Activated naive CD4-positive, alpha-beta T cell treated with anti-CD3 and anti-CD28 coated beads, Interleukin-2, amount 10 ng/mL, durations not matched to agents 7 days and 5 days (primary cell): ENCODE measurements around the gene GTF2H4.
A peak's percentile ranks its signal among the peaks of the same experiment; 100 is the strongest.
"Not testable (repeated sequence)": the region's sequence is repeated elsewhere in the genome, so short reads cannot be mapped to it uniquely, and the experiment has no call there.

ENCODE experiments used
- CTCF ChIA-PET: fragments of 350-600 bp; sonication (Branson Sonifier 250); formaldehyde crosslinking; loops from one replicate; lab custom pipeline; 2021; ENCODE audit warnings: antibody characterized with exemption; lab: Charles Lee
- DNase-seq: peaks from one replicate; pipeline ENCODE4 v3.0.0-alpha.2; 2020
- H3K27ac Mint-ChIP-seq: one replicate; pipeline ENCODE4 v1.8.0; 2021; ENCODE audit warnings: mild to moderate bottlenecking, moderate library complexity, mixed read lengths
- H3K27me3 Mint-ChIP-seq: one replicate; pipeline ENCODE4 v1.8.0; 2021; ENCODE audit warnings: mild to moderate bottlenecking, mixed read lengths
- H3K36me3 Mint-ChIP-seq: one replicate; pipeline ENCODE4 v1.8.0; 2021; ENCODE audit warnings: mixed read lengths
- H3K4me1 Mint-ChIP-seq: one replicate; pipeline ENCODE4 v1.8.0; 2021; ENCODE audit warnings: mixed read lengths
- H3K4me3 Mint-ChIP-seq: one replicate; pipeline ENCODE4 v1.8.0; 2021; ENCODE audit warnings: mild to moderate bottlenecking, moderate library complexity, mixed read lengths
- H3K9me3 Mint-ChIP-seq: one replicate; pipeline ENCODE4 v1.8.0; 2021; ENCODE audit warnings: mixed read lengths

Gene GTF2H4

DNA sequence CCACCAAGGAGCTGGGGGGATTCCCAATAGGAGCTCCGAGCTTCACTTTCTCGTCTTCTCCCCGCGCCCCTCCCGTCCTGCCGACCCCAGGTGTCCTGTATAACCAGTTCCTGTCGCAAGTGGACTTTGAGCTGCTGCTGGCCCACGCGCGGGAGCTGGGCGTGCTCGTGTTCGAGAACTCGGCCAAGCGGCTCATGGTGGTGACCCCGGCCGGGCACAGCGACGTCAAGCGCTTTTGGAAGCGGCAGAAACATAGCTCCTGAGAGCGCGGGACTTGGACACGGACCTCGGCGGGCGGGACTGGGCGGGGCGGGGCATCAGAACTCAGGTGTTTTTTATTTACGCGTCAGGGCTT is 5.7 kb downstream of the GTF2H4 start:
- Mint-ChIP-seq H3K27me3 (no peaks in the 10 kb centered on the region), H3K4me1 (peaks cover 33% of the 10 kb centered on the region), H3K9me3 (no peaks in the 10 kb centered on the region), H3K27ac (peak overlapping the region; percentile 51), H3K36me3 (peaks cover 26% of the 10 kb centered on the region), H3K4me3 (peak overlapping the region; percentile 88)
- DNase-seq, result no peak
- CTCF ChIA-PET, result interaction anchor here (0.7 to 11.3 kb wide), 12 partner anchors 29 to 430 kb away, joined by 3 to 202 read pairs (median 4); partner anchors contain the start of gene DDR1

- Mint-ChIP-seq H3K4me3 (peak within 1 kb of the TSS; percentile 88), H3K4me1 (peaks cover 27% of the 10 kb centered on the region), H3K36me3 (peaks cover 26% of the 10 kb centered on the region), H3K27me3 (no peaks in the 10 kb centered on the region), H3K9me3 (no peaks in the 10 kb centered on the region), H3K27ac (peak within 1 kb of the TSS; percentile 90)
- DNase-seq, result peak; percentile 89
- CTCF ChIA-PET, result interaction anchor here (0.7 to 11.3 kb wide), 23 partner anchors 8 to 431 kb away, joined by 3 to 202 read pairs (median 4); partner anchors contain the start of genes DDR1 and MUCL3
These were observed 6.3 kb downstream of the GTF2H4 start, which contains the start of gene VARS2 for GRCh38 chr6:30914076-30914853. TSS of gene VARS2 (plus strand) at chr6:30914238. CDS start at chr6:30914837, 599 bp downstream.

DNA sequence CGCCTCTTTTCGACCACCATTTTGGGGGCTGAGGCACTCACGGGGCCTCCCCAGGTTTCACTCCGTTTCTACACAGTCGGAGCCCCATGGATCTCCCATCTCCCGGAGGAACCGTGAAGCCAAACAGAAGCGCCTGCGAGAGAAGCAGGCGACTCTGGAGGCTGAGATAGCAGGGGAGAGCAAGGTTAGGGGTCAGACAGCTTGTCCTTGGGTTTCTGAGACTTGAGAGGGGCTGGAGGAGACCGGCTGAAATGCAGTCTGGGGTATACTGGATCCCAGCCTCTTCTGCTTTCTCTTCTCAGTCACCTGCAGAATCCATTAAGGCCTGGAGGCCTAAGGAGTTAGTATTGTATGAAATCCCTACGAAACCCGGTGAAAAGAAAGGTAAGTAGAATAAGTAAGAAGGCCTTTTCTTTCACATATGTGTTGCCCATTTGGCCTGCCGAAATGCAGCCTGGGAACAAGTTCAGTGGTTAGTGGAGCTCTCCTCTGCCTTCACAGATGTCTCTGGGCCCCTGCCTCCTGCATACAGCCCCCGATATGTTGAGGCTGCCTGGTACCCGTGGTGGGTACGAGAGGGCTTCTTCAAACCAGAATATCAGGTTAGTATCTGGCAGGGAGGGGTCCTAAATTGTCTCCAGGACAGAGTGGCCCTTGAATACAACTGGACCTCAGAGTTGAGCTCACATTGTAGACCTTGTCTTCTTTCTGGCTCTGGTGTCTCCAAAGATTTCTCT is 7.0 kb downstream of the GTF2H4 start:
- Mint-ChIP-seq H3K36me3 (peaks cover 29% of the 10 kb centered on the region), H3K27ac (peak overlapping the region; percentile 90), H3K27me3 (no peaks in the 10 kb centered on the region), H3K4me3 (peak overlapping the region; percentile 88), H3K4me1 (peaks cover 26% of the 10 kb centered on the region), H3K9me3 (no peaks in the 10 kb centered on the region)
- peak; percentile 30 for DNase-seq
- CTCF ChIA-PET, result interaction anchor here (0.8 to 11.3 kb wide), 21 partner anchors 9 to 213 kb away, joined by 3 to 202 read pairs (median 4); partner anchors contain the start of gene MUCL3

DNA sequence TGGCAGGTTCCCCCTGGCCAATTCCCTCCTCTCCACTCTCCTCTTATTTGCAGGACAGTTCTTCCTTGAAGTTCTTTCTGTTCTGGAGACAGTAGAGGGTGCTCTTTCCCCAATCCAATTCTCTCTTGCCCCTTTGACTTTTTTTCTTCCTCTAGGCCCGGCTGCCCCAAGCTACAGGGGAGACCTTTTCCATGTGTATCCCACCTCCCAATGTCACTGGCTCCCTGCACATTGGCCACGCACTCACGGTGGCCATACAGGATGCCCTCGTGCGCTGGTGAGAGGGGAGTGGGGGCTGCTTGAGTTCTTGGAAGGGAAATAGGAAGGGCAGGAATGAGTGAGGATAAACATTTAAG is 7.6 kb downstream of the GTF2H4 start:
- H3K9me3 Mint-ChIP-seq, result no peaks in the 10 kb centered on the region
- H3K4me3 Mint-ChIP-seq, result peak overlapping the region; percentile 88
- H3K27ac Mint-ChIP-seq, result peak overlapping the region; percentile 82
- no peak for DNase-seq
- no peaks in the 10 kb centered on the region for H3K27me3 Mint-ChIP-seq
- H3K4me1 Mint-ChIP-seq, result peaks cover 26% of the 10 kb centered on the region
- CTCF ChIA-PET, result interaction anchor here (0.6 to 11.3 kb wide), 21 partner anchors 8 to 212 kb away, joined by 3 to 202 read pairs (median 4); partner anchors contain the start of gene MUCL3
- peaks cover 31% of the 10 kb centered on the region for H3K36me3 Mint-ChIP-seq

GRCh38 chr6:30917041-30917440 is 9.0 kb downstream of the GTF2H4 start:
- Mint-ChIP-seq H3K27ac (no peak overlapping the region), H3K9me3 (no peaks in the 10 kb centered on the region), H3K27me3 (no peaks in the 10 kb centered on the region), H3K4me1 (peaks cover 26% of the 10 kb centered on the region), H3K36me3 (peaks cover 26% of the 10 kb centered on the region), H3K4me3 (no peak overlapping the region)
- no peak for DNase-seq
- CTCF ChIA-PET, result interaction anchor here (0.7 to 11.3 kb wide), 4 partner anchors 60 to 166 kb away, joined by 3 to 202 read pairs (median 5); no protein-coding TSS in a partner anchor

DNA sequence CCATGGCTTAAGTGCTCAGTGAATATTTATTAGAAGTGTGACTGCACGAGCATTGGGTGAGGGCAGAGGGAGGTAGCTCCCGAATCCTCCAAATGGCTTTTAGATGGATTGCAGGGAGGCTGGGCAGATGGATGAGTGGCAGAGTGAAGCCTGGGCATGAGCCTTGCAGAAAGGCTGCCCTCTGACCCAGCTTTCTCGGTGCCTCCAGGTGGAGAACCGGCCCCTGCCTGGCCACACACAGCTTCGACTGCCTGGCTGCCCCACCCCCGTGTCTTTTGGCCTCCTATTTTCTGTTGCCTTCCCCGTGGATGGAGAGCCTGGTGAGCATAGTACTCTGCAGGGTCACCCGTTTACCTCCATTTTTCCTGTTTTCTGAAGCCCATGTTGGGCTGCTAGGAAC is 9.5 kb downstream of the GTF2H4 start:
- Mint-ChIP-seq H3K4me1 (peaks cover 26% of the 10 kb centered on the region), H3K36me3 (peaks cover 26% of the 10 kb centered on the region), H3K4me3 (no peak overlapping the region), H3K27ac (no peak overlapping the region), H3K9me3 (no peaks in the 10 kb centered on the region), H3K27me3 (no peaks in the 10 kb centered on the region)
- CTCF ChIA-PET, result interaction anchor here (0.8 to 11.3 kb wide), 3 partner anchors 60 to 165 kb away, joined by 3 to 202 read pairs (median 7); no protein-coding TSS in a partner anchor
- DNase-seq, result no peak

GRCh38 chr6:30918670-30919069 is 10.7 kb downstream of the GTF2H4 start:
- Mint-ChIP-seq H3K9me3 (no peaks in the 10 kb centered on the region), H3K4me1 (peaks cover 18% of the 10 kb centered on the region), H3K27ac (no peak overlapping the region), H3K27me3 (no peaks in the 10 kb centered on the region), H3K4me3 (no peak overlapping the region), H3K36me3 (peaks cover 28% of the 10 kb centered on the region)
- CTCF ChIA-PET, result interaction anchor here (0.8 to 11.3 kb wide), 5 partner anchors 10 to 164 kb away, joined by 3 to 202 read pairs (median 3); partner anchors contain the start of gene GTF2H4
- no peak for DNase-seq

- H3K4me3 Mint-ChIP-seq, result no peak overlapping the region
These were observed 14.4 kb downstream of the GTF2H4 start for GRCh38 chr6:30922447-30922852.

GRCh38 chr6:30924040-30924627 is 16.1 kb downstream of the GTF2H4 start:
- H3K27ac Mint-ChIP-seq, H3K4me3 Mint-ChIP-seq, H3K9me3 Mint-ChIP-seq, H3K4me1 Mint-ChIP-seq, DNase-seq, H3K27me3 Mint-ChIP-seq, CTCF ChIA-PET: not testable (repeated sequence)
- peaks cover 43% of the 10 kb centered on the region for H3K36me3 Mint-ChIP-seq

More at GRCh38 chr6:30922447-30922852, 14.4 kb downstream of the GTF2H4 start:
- DNase-seq, result no peak
- Mint-ChIP-seq H3K27ac (no peak overlapping the region), H3K4me1 (no peaks in the 10 kb centered on the region), H3K9me3 (no peaks in the 10 kb centered on the region), H3K36me3 (peaks cover 36% of the 10 kb centered on the region), H3K27me3 (no peaks in the 10 kb centered on the region)
- CTCF ChIA-PET, result interaction anchor here (1.1 kb wide), 1 partner anchor 165 kb away, joined by 4 read pairs; no protein-coding TSS in a partner anchor

DNA sequence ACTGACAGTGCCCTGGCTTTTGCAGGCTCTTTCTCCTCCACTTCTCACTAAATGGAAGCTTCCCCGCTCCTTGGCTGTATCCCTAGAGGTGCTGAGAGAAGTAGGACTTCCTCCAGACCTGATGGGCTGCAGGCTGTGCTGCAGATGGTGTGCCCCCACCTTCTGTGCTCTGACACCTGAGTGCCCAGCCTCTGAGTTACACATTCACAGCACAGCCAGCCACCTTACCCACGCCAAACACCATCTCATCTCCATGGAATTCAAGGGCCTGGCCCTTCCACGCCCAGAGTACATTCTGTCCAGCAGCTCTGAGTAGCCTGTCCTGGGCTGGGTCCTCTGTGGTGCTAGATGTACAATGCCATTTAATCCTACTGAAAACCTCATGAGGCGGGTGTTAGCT is 18.6 kb downstream of the GTF2H4 start:
- Mint-ChIP-seq H3K4me1 (no peaks in the 10 kb centered on the region), H3K9me3 (peaks cover 3% of the 10 kb centered on the region), H3K4me3 (no peak overlapping the region), H3K36me3 (peaks cover 33% of the 10 kb centered on the region), H3K27ac (no peak overlapping the region), H3K27me3 (peaks cover 4% of the 10 kb centered on the region)
- CTCF ChIA-PET, result interaction anchor here (1.0 kb wide), 1 partner anchor 153 kb away, joined by 3 read pairs; no protein-coding TSS in a partner anchor
- DNase-seq, result no peak

DNA sequence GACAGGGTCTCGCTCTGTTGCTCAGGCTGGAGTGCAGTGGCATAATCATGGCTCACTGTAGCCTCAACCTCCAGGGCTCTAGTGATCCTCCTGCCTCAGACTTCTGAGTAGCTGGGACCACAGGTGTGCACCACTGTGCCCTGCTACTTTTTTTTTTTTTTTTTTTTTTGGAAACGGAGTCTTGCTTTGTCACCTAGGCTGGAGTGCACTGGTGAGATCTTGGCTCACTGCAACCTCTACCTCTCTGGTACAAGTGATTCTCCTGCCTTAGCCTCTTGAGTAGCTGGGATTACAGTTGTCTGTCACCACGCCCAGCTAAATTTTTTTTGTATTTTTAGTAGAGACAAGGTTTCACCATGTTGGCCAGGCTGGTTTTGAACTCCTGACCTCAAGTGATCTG is 19.1 kb downstream of the GTF2H4 start:
- CTCF ChIA-PET, result interaction anchor here (1.0 kb wide), 1 partner anchor 153 kb away, joined by 3 read pairs; no protein-coding TSS in a partner anchor
- H3K36me3 Mint-ChIP-seq, result peaks cover 32% of the 10 kb centered on the region

GRCh38 chr6:30928677-30929076 is 20.7 kb downstream of the GTF2H4 start:
- Mint-ChIP-seq H3K9me3 (peaks cover 3% of the 10 kb centered on the region), H3K4me3 (no peak overlapping the region), H3K27ac (no peak overlapping the region)

More for the DNA sequence above, 19.1 kb downstream of the GTF2H4 start:
- H3K27ac Mint-ChIP-seq, H3K27me3 Mint-ChIP-seq, H3K4me1 Mint-ChIP-seq, DNase-seq, H3K4me3 Mint-ChIP-seq, H3K9me3 Mint-ChIP-seq: not testable (repeated sequence)

GRCh38 chr6:30930506-30930905 is 22.5 kb downstream of the GTF2H4 start:
- peaks cover 3% of the 10 kb centered on the region for H3K9me3 Mint-ChIP-seq
- H3K4me3 Mint-ChIP-seq, result no peak overlapping the region
- peaks cover 19% of the 10 kb centered on the region for H3K36me3 Mint-ChIP-seq
- no peaks in the 10 kb centered on the region for H3K4me1 Mint-ChIP-seq
- H3K27me3 Mint-ChIP-seq, result peaks cover 28% of the 10 kb centered on the region
- H3K27ac Mint-ChIP-seq, result no peak overlapping the region
- CTCF ChIA-PET, result no interaction called here
- no peak for DNase-seq

More at GRCh38 chr6:30928677-30929076, 20.7 kb downstream of the GTF2H4 start:
- DNase-seq, result no peak
- no peaks in the 10 kb centered on the region for H3K4me1 Mint-ChIP-seq
- H3K27me3 Mint-ChIP-seq, result peaks cover 14% of the 10 kb centered on the region
- CTCF ChIA-PET, result no interaction called here
- H3K36me3 Mint-ChIP-seq, result peaks cover 19% of the 10 kb centered on the region
